ENCODE results near the gene SLC22A4. TPM values are rescaled to one million over a fixed set of nuclear protein-coding genes. Genes with fewer than 3 reads are reported as not detected.

Gene SLC22A4
- total RNA-seq, 1 donor from 2014 or later = 1.3 TPM

GRCh38 chr5:132303589-132303988 lies 9.4 kb downstream of the SLC22A4 start:
- Mint-ChIP-seq H3K27me3 (no peaks in the 10 kb centered on the region), H3K36me3 (peaks cover 8% of the 10 kb centered on the region), H3K4me3 (no peak overlapping the region), H3K4me1 (ENCODE audit: unreplicated experiment) (peaks cover 4% of the 10 kb centered on the region), H3K27ac (no peak overlapping the region), H3K9me3 (no peaks in the 10 kb centered on the region)
- TF ChIP-seq CTCF (conservative IDR thresholded peaks at IDR 0.05) = no peak
- DNase-seq (ENCODE audit: extremely low spot score, unreplicated experiment) = no peak

DNA sequence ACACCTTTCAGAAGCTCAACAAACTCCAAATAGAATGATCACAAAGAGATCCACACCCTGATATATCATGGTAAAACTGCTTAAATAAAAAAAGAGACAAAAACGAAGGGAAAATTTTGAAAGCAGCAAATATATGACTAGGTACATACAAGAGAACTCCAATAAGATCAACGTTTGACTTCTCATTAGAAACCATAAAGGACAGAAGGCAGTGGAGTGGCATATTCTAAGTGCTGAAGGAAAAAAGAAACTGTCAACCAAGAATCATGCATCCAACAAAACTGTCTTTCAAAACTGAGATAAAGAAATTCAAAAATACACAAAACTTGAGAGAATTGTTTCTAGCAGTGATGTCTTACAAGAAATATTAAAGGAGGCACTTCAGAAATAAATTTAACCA lies 11.2 kb downstream of the SLC22A4 start:
- H3K27me3 Mint-ChIP-seq = no peaks in the 10 kb centered on the region
- no peak for TF ChIP-seq CTCF (conservative IDR thresholded peaks at IDR 0.05)
- no peak overlapping the region for H3K4me3 Mint-ChIP-seq
- H3K36me3 Mint-ChIP-seq = peaks cover 8% of the 10 kb centered on the region
- H3K4me1 Mint-ChIP-seq (ENCODE audit: unreplicated experiment) = peaks cover 9% of the 10 kb centered on the region
- H3K27ac Mint-ChIP-seq = no peak overlapping the region
- H3K9me3 Mint-ChIP-seq = no peaks in the 10 kb centered on the region
- no peak for DNase-seq (ENCODE audit: extremely low spot score, unreplicated experiment)

DNA sequence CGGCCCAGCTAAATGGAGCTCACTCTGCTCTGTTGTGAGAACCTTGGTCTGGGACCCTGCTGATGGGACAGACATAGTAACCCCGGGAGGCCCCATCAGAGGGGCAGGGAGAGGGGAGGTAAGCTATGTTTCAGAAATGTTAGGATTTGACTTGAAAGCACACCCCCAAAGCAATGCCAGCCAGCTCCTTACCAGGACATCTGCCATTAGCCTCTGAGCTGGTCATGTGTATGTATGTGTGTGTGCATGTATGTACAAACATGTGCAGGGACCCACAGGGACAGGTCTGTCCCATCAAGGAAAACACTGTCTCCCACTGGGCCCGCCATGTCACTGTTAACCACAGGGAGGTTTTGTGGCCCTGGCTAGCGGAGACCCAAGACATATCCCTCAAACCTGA lies 14.5 kb downstream of the SLC22A4 start:
- no peaks in the 10 kb centered on the region for H3K9me3 Mint-ChIP-seq
- peaks cover 4% of the 10 kb centered on the region for H3K36me3 Mint-ChIP-seq
- no peak overlapping the region for H3K27ac Mint-ChIP-seq
- peaks cover 11% of the 10 kb centered on the region for H3K4me1 Mint-ChIP-seq (ENCODE audit: unreplicated experiment)
- DNase-seq (ENCODE audit: extremely low spot score, unreplicated experiment) = no peak
- no peak overlapping the region for H3K4me3 Mint-ChIP-seq
- TF ChIP-seq CTCF (conservative IDR thresholded peaks at IDR 0.05) = no peak
- no peaks in the 10 kb centered on the region for H3K27me3 Mint-ChIP-seq

DNA sequence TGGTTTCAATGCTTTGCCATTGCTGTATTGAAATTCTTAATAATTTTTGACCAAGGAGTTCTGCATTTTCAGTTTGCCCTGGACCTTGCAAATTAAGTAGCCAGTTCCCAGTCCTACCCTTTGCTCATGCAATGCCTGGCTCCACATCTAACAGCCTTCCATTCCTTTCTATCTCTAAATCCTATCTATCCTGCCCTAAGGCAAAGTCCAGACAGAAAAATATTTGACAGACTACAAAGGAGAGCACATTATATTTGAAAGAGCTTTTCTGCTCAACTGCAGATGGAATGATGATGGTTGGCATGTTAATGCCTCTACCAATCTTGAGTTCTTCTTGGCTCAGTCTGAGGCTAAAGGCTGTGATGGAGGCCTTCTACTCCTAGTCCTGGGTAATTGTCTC lies 15.5 kb downstream of the SLC22A4 start:
- Mint-ChIP-seq H3K4me3 (no peak overlapping the region), H3K9me3 (no peaks in the 10 kb centered on the region), H3K27me3 (no peaks in the 10 kb centered on the region), H3K36me3 (no peaks in the 10 kb centered on the region), H3K27ac (no peak overlapping the region), H3K4me1 (ENCODE audit: unreplicated experiment) (peaks cover 11% of the 10 kb centered on the region)
- no peak for TF ChIP-seq CTCF (conservative IDR thresholded peaks at IDR 0.05)
- DNase-seq (ENCODE audit: extremely low spot score, unreplicated experiment) = no peak

DNA sequence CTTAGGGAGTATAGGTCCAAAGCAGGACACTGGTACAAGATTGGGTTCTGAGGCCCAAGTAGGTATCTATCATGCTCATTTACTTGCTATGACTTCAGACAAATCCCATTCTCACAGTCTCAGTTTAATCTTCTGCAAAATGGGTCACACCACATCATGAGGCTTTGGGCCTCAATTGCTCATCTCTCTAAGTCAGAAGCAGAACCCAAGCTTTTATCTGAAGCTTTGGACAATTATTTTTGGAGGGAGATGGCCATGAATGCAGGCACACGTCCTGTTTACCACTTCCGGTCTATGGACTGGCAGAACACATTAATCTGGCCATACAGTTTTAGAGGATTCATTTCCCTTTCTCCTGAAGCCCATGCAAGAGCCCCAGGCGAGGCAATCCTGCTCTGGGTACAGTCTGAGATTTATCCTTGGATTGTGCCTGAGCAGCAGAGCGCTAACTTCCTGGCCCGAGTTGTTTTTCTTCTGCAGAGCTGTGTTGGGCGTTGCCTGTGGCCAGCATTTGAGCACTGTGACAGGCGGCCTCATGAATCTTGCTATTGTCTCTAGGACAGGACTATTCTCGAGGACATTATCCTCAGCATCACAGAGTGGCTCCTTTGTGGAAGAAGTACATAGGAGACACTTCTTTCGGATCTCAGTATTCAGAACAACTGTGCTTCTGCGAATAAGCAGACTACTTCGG lies 16.1 kb downstream of the SLC22A4 start:
- Mint-ChIP-seq H3K4me3 (no peak overlapping the region), H3K27me3 (no peaks in the 10 kb centered on the region), H3K27ac (no peak overlapping the region), H3K9me3 (no peaks in the 10 kb centered on the region), H3K4me1 (ENCODE audit: unreplicated experiment) (peaks cover 11% of the 10 kb centered on the region), H3K36me3 (no peaks in the 10 kb centered on the region)
- DNase-seq (ENCODE audit: extremely low spot score, unreplicated experiment) = no peak
- no peak for TF ChIP-seq CTCF (conservative IDR thresholded peaks at IDR 0.05)

Measured in type B pancreatic cell (in vitro differentiated cells).